Measurements from ENCODE around the gene ABCB8.
"Not testable (repeated sequence)": the region's sequence is repeated elsewhere in the genome, so short reads cannot be mapped to it uniquely, and the experiment has no call there.

ABCB8 gene

GRCh38 chr7:151015967-151016366, 12.3 kb upstream of the ABCB8 start:
- DNase-seq, result no peak

GRCh38 chr7:151016505-151016904, 11.7 kb upstream of the ABCB8 start:
- no peak for DNase-seq

GRCh38 chr7:151016942-151017341, 11.3 kb upstream of the ABCB8 start:
- DNase-seq, result no peak

- no peak for DNase-seq
Measured at GRCh38 chr7:151017370-151017952, 10.8 kb upstream of the ABCB8 start.

- peak; percentile 95 for DNase-seq
Measured at GRCh38 chr7:151017953-151018420, 10.3 kb upstream of the ABCB8 start.

GRCh38 chr7:151018421-151019129, 9.7 kb upstream of the ABCB8 start:
- DNase-seq, result peak; percentile 81

GRCh38 chr7:151019130-151019447, 9.2 kb upstream of the ABCB8 start:
- DNase-seq, result no peak

GRCh38 chr7:151020231-151020630, 8.0 kb upstream of the ABCB8 start:
- DNase-seq, result peak; percentile 69

- no peak for DNase-seq
Measured at GRCh38 chr7:151023232-151023631, 5.0 kb upstream of the ABCB8 start.

GRCh38 chr7:151024435-151025056, 3.7 kb upstream of the ABCB8 start, which contains the start of gene ATG9B:
TSS of gene ATG9B (minus strand) at chr7:151024494. CDS start at chr7:151024423, 71 bp downstream.
- no peak for DNase-seq

- DNase-seq, result no peak
Measured at GRCh38 chr7:151025924-151026671, 2.2 kb upstream of the ABCB8 start.

- not testable (repeated sequence) for DNase-seq
Measured at GRCh38 chr7:151026771-151027727, 1.2 kb upstream of the ABCB8 start.

GRCh38 chr7:151027728-151028130, 521 bp upstream of the ABCB8 start:
- DNase-seq, result not testable (repeated sequence)

GRCh38 chr7:151028948-151029501, 775 bp downstream of the ABCB8 start:
- no peak for DNase-seq

- no peak for DNase-seq
Measured at GRCh38 chr7:151031011-151031410, 2.8 kb downstream of the ABCB8 start.

- DNase-seq, result no peak
Measured at GRCh38 chr7:151032936-151033863, 5.0 kb downstream of the ABCB8 start.

- no peak for DNase-seq
Measured at GRCh38 chr7:151033864-151034249, 5.6 kb downstream of the ABCB8 start.

GRCh38 chr7:151034312-151035025, 6.2 kb downstream of the ABCB8 start:
- DNase-seq, result no peak

- no peak for DNase-seq
Measured at GRCh38 chr7:151035026-151035717, 6.9 kb downstream of the ABCB8 start.

Measured in retina (tissue), 1 donor.